GM21723 (cell line): ENCODE measurements around the gene NUP210.
"Not testable (repeated sequence)": the region's sequence is repeated elsewhere in the genome, so short reads cannot be mapped to it uniquely, and the experiment has no call there.

ENCODE experiments used
- ATAC-seq: cut with Tn5 transposase; IDR thresholded peaks from one replicate; pipeline ENCODE4 v1.9.1; 2021; ENCODE audit warnings: mild to moderate bottlenecking, moderate library complexity; ENCODE audit not compliant: unreplicated experiment

Gene NUP210

DNA sequence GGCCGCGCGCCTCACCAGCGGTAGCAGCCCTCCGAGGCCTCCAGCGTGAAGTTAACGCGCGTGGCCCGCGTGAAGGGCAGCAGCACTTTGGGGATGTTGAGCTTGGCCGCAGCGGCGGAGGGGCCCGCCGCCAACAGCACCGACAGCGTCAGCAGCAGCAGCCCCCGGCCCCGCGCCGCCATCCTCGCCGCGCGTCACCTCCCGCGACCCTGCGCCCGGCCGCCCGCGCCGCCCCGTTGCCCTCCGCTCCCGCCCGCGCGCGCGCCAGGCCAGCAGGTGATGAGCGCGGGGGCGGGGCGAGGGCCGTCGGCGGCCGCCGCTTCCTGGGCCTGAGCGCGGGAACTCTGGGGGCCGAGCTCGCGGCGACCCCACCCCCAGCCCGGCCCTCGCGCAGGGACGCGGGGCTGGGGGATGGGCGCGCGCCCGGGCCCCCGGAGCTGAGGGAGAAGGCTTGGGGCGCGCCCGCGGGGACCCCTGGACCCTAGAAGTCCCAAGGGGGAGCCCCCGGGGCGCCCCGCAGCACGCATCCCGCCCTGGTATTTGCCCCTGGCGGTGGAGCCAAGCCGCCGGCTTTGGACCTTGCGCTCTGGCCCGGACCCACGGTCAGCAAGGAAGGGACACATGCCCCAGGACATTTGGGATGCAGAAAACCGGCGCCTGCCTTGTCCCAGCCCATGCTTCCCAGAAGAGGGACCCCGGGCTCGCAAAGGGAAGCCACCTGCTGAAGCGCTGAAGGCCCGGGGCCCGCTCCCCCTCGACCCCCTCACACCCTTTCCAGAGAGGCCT is at the start of gene NUP210:
Gene NUP210 (minus strand): TSS at position 278 of the 786 bp plus-strand sequence. CDS start 96 bp downstream, at position 182.
- ATAC-seq = peak; percentile 62

DNA sequence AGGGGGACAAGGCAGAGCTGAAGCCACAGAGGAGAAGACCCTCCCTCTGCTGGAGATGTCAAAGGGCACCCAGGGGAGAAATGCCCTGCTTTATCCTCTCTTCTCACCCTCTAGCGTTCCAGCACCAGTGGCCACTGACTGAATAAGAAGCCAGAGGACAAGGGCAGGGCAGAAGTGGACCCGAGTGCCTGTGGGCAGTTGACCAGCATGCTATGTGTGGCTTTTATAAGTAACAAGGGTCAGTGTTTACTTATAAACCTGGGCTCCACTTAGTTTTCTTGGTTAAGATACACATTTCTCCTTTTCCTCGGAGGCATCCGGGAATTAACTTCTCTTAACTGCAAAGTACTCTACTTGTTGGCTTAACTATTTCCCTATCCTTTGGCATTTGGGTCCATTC is 46.7 kb upstream of the NUP210 start:
- no peak for ATAC-seq

DNA sequence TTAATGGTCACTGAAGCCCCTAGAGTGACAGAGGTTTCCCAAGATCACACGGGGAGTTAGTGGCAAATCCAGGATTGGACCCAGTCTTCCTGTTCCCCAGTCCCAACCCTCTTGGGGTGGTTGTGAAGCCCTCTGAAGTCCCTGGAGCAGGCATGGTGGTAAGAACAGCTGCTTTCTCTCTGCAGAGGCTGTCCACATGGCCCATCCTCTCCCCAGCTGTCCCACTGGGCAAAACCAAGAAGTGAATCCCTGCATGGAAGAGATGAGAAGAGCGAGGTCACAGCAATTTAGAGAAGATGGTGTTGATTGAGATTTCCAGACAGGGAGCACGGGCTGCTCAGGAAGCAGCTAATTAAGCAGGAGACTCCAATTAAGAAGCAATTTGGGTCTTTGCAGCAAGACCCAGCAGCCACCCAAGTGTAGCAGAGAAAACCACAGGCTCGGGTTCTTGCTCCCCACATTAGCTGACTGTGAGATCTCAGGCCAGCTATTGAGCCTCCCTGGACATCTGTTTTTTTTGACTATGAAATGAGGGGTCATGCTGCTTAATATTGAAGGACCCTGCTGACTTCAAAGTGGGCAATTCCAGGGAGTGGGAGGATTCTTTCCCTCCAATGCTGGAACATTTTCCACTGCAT is 45.2 kb upstream of the NUP210 start:
- no peak for ATAC-seq

DNA sequence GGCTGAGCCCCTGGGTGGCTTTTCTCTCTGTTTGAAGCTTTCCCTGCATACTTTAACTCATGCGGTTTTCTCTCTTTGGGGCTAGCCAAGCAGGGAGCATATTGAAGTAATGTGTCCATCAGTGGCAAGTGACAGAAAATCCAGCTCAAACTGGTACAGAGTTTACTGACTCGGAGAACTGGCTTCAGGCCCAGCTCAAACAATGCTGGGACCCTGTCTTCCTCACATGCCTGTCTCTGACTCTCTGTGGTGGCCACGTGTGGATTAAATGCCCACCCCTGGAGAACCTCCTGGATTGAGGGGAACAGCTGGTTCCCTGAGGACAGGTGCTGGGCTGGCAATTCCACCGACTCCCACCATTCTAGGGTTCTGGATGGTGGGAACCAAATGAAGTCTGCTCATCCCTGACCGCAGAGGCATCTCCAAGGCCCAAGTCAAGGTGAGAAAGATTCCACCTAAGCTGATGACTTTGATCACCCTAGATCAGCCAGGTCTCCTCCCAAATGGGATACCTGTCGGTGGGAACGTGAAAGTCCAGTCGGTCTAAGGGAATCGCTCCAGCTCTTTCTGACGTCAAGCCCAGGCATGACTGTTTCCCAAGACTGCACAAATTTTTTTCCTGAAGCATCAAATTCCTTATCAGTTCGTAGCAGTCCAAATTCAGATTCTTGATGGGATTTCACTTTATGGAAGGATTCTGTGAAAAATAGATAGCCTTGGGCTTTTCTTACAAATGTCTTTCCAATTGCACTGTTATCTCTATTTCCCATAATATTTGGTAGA is 43.7 kb upstream of the NUP210 start:
- ATAC-seq = no peak

DNA sequence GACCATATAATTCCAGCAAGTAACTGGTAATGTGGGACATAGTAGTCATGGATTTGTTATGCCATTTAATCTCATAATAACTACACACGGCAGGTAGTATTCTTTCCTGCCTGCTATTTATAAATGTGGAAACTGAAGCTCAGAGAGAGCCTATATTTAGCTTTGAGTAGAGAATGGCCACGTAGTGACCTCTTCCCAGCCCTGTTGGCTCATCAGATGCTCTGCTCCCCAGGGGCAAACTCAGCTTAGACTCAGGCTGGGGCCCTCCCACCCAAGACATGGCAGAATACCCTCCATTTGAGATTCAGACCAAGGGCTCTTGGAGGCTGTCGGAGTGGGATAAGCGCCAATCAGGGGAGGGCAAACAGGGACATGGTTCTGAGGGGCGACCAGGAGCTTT is 42.7 kb upstream of the NUP210 start:
- no peak for ATAC-seq

DNA sequence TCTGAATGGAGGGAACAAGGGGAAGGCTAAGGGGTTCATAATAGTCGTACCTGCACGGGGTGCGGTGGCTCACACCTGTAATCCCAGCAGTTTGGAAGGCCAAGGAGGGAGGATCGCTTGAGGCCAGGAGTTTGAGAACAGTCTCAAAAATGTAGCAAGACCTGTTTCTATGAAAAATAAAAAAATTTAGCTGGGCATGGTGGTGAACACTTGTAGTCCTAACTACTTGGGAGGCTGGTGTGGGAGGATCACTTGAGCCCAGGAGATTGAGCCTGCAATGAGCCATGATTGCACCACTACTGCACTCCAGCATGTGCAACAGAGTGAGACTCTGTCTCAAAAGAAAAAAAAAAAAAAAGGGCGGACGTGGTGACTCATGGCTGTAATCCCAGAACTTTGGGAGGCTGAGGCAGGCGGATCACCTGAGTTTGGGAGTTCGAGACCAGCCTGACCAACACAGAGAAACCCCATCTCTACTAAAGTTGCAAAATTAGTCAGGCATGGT is 42.1 kb upstream of the NUP210 start:
- no peak for ATAC-seq

DNA sequence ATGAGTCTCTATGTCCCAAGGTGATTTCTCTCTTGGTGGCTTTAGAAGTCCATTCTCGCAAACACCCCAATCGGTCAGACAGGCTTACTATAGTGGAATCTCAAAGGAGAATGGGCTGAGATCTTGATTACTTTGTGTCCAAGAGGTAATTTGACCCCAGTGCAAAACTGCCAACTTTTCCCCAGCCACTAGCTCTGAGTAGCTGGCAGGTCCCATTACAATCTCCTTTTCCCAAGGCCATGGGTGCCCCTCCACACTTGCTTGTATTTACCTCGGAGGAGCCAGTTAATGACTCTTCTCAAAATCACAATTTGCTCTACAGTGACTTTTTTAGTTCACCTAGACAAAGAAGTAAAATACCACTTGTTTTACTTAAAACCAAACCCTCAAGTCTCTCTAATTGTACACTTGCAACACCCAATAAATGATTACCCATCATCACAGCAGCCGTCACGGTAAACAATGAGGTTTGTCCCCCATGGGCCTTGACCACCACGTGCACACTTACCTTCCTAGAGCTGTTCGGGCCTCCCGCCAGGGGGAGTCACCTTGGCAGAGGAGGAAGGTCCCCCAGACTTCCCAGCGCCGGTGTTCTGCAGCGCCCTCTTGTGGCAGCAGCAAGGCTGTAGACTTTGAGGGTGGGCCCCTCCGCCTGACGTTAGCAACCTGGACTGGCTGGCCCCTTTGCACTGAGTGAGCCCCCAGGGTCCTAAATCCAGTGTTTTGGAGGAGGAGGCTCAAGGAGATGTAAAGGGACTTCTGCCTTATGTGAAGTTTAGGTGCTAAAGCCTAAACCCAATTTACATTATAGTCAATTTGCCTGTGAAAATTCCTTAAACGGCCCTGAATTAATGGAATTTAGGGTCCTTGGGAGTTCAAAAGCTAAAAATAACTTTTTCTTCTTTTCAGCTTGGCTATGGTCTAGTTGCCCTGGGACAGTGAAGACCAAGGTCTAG is 41.3 kb upstream of the NUP210 start:
- peak; percentile 77 for ATAC-seq

DNA sequence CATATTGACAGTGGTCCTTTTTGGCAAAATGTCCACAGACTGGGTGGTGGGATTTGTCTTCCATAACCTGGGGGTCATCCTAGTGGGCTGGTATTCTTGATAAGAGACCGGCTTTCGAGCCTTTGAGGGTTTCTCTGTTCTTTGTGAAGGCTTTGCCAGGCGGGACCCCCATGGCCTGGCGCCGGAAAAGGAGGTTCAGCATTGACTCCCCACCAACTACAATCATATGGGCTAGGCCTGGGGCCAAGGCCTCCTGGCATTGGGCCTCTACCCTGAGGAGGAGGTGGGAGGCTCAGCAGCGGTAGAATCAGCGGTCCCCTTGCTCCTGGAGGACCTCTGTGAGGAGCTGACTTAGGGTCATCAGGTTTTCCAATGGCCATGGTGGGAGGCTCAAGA is 40.2 kb upstream of the NUP210 start:
- no peak for ATAC-seq

DNA sequence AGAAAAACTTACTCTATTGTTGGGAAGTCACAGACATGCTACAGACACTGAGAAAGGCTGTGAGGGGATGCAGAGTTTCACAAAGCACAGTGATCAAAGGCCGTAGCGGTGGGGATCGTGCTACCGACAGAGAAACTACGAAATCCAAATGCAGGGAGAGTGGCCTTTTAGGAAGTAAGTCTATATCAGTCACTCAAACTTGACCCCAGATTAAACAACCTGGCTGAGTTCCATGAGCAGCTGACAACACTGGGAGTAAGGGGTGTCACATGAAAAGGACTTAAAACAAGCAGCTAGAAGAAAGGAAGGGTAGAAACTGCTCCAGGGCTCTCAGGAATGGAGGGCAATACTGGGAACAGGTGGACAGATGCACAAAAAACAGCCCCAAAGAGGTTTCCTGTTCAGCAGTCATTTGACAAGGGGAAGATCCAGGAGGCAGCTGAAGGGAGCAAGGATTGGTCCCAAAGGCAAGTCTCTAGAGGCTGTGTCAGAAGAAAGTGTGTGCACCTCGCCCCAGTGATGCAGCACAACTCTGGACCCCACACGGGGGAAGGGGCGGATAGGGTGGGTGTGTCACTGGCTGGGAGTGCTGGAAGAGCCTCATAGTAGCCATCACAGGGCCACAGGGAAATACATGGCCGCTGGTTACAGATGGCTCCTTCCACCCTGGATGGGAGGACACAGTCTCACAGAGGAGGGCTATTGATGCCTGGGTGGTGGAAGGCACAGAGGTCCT is 39.7 kb upstream of the NUP210 start:
- ATAC-seq = no peak

DNA sequence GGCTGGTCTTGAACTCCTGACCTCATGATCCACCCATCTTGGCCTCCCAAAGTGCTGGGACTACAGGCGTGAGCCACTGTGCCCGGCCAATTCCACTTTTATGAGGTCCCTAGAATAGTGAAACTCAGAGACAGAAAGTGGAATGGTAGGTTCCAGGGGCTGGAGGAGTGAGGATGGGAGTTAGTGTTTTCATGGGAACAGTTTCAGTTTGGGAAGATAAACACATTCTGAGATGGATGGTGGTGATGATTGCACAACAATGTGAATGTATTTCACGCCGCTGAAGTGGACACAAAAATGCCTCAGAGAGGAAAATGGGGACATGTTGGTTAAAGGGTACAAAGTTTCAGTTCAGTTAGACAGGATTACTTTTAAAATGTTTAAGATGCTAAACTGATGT is 37.5 kb upstream of the NUP210 start:
- no peak for ATAC-seq

DNA sequence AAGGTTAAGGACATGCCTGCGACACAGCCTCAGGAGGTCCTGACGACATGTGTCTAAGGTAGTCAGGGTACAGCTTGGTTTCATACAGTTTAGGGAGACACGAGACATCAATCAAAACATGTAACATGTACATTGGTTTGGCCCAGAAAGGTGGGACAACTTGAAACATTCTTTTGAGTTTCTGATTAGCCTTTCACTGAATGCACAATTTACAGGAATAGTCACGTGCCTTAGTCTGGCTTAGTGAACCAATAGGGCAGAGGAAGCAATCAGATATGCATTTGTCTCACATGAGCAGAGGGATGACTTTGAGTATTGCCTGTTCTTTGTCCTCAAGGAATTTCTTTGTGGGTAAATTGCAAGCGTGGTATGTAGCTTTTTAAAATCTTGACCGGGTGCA is 35.5 kb upstream of the NUP210 start:
- no peak for ATAC-seq

DNA sequence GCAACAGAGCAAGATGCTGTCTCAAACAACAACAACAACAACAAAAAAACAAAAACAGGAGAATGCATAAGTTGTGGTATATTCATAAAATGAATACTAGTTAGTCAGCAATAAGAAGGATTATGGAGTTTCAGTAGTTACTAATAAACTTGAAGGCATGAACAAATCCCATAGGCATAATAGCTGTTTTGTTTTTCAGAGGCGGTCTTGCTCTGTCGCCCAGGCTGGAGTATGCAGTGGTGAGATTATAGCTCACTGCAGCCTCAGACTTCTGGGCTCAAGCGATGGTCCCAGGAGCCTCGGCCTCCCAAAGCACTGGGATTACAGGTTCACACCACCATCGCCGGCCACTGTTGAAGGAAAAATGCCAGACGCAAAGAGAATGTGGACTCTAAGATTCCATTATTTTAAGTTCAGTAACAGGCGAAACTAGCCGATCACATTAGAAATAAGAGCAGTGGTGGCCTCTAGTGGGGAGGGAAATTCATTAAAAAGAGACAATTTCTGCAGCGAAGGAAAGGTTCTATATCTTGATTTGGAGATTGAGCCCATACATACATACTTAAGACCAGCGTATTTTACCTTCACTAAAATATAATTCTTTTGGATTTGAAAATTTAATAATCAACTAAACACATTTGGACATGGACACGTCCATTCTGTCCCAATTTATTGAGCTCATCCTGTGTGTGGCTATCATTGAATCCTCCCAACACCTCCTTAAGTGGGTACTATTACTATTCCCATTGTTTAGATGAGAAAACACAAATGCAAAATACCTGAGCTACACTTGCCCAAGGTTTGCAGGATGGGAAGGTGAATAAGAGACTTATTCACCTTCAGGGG is 32.6 kb upstream of the NUP210 start:
- ATAC-seq = peak; percentile 40

DNA sequence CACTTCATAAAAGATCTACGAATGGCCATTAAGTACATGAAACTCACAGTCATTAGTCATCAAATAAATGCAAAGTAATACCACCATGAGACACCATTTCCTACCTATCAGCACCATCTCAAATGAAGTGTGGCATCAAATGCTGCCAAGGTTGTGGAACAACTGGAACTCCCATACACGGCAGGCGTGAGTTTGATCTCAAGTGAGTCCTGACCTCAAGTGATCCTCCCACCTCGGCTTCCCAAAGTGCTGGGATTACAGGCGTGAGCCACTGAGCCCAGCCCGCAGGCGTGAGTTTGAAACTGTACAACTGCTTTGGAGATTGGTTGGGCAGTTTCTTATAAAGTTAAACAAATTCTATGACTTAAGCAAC is 31.2 kb upstream of the NUP210 start:
- peak; percentile 11 for ATAC-seq

DNA sequence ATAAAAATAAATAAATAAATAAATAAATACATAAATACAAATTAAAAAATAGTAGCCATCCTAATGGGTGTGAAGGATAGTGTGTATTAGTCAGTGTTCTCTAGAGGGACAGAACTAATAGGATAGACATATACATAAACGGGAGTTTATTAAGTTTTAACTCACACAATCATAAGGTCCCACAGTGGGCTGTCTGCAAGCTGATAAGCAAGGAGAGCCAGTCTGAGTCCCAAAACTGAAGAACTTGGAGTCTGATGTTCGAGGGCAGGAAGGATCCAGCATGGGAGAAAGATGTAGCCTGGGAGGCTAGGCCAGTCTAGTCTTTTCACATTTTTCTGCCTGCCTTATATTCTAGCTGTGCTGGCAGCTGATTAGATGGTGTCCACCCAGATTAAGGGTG is 22.8 kb upstream of the NUP210 start:
- not testable (repeated sequence) for ATAC-seq

DNA sequence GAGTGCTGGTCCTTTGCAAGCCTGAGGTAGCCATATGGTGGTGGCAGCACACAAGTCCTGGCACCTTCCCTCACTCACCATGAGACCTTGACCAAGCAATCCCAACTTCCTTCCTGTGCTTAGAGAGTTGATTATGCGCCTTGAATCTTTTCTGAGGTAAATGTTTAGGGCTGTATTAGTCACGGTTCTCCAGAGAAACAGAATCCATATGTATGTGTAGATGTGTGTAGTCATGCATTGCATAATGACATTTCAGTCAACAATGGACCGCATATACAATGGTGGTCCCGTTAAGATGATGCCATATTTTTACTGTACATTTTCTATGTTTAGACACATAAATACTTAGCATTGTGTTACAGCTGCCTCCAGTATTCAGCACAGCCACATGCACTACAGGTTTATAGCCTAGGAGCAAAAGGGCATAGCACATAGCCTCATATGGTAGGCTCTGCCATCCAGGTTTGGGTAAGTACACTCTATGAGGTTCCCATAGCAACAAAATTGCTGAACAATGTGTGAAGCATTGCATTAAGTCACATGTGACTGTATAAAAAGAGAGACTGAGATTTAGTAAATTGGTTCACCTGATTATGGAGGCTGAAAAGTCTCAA is 20.2 kb upstream of the NUP210 start:
- no peak for ATAC-seq

DNA sequence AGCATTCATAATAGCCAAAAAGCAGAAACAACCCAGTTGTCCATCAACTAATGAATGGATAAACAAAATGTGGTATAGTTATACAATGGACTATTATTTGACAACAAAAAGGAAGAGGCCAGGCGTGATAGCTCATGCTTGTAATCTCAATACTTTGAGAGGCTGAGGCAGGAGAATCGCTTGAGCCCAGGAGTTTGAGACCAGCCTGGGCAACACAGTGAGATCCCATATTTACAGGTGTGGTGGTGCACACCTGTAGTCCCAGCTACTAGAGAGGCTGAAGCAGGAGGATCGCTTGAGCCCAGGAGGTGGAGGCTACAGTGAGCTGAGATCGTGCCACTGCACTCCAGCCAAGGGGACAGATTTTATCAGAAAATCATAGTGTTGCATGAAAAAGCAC is 16.1 kb upstream of the NUP210 start:
- not testable (repeated sequence) for ATAC-seq

DNA sequence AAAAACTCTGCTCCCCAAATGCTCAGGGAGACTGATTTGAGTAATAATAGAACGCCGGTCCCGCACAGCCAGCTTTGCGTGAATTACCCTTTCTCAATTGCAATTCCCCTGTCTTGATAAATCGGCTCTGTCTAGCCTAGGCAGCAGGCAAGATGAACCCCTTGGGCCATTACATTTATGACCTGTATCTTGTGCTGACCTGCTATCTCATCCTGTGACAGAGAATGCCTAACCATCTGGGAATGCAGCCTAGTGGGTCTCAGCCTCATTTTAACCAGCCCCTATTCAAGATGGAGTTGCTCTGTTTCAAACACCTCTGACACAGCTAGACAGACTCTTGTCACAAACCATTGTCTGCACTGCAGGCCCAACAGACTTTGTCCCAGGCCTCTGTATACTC is 13.8 kb upstream of the NUP210 start:
- no peak for ATAC-seq

DNA sequence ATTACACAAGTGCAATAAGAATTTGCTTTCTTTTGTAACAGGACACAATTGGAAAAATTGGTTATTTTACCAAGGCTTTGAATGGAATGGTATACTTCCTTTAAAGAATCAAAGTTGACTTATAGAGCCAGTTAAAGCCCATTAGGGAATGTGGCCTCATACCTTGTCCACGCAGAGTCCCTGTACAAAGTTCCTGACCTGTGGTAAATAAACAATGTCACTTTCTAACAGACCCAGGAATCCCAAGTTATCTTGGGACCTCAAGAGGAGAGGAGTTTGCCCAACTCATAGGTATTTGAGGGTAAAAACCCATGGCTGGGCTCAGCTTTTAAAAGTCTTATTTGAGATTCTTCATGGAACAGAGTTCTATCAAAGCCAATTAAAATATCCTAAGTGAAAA is 12.0 kb upstream of the NUP210 start:
- ATAC-seq = no peak
